Kidney (tissue), 14 donors: ENCODE results near the gene PHACTR2. TPM values are rescaled to one million over a fixed set of nuclear protein-coding genes. Genes with fewer than 3 reads are reported as not detected.

Experiments used
- DNase-seq, 5 donors: peaks; one replicate each; pipeline ENCODE4 v3.0.0-alpha.2; 2013 to 2020
- FAIRE-seq: peaks from 2 replicates; lab custom pipeline; 2012; peaks lifted over from hg19 to GRCh38; lab: Jason Lieb, UNC
- H3K27ac ChIP-seq, 2 donors: one replicate each; pipeline ENCODE4 v1.7.0; 2013; ENCODE audit warnings: low read depth in 2 of 2, low read length in 2 of 2, inconsistent platforms in 1 of 2
- H3K27me3 ChIP-seq: one replicate; pipeline ENCODE4 v1.7.1; 2013; ENCODE audit warnings: low read length, inconsistent platforms; ENCODE audit not compliant: control insufficient read depth, insufficient read depth
- H3K36me3 ChIP-seq, 3 donors: one replicate each; pipeline versions ENCODE4 v1.7.0 to v1.7.1; 2013; ENCODE audit warnings: low read length in 3 of 3, control low read depth in 1 of 3, inconsistent platforms in 1 of 3; ENCODE audit not compliant: insufficient read depth in 3 of 3, control insufficient read depth in 2 of 3
- H3K4me1 ChIP-seq, 3 donors: one replicate each; pipeline versions ENCODE4 v1.7.0 to v1.7.1; 2013; ENCODE audit warnings: low read length in 3 of 3, inconsistent platforms in 1 of 3, low read depth in 1 of 3; ENCODE audit not compliant: control insufficient read depth in 2 of 3, insufficient read depth in 2 of 3
- H3K4me3 ChIP-seq, 3 donors: one replicate each; pipeline versions ENCODE4 v1.7.0 to v1.8.1; 2013; ENCODE audit warnings: low read length in 3 of 3, control low read depth in 1 of 3, inconsistent platforms in 1 of 3
- H3K9ac ChIP-seq, 3 donors: one replicate each; pipeline versions ENCODE4 v1.7.0 to v1.7.1; 2013; ENCODE audit warnings: low read length in 3 of 3, control low read depth in 1 of 3, inconsistent platforms in 1 of 3
- H3K9me3 ChIP-seq, 3 donors: one replicate each; pipeline versions ENCODE4 v1.7.0 to v1.7.1; 2013; ENCODE audit warnings: low read length in 3 of 3, control low read depth in 1 of 3, inconsistent platforms in 1 of 3; ENCODE audit not compliant: control insufficient read depth in 2 of 3, insufficient read depth in 1 of 3
- CTCF ChIP-seq: IDR thresholded peaks from 3 replicates; pipeline ENCODE4 v1.5.1; 2012; ENCODE audit warnings: mild to moderate bottlenecking, moderate library complexity, borderline replicate concordance; ENCODE audit not compliant: insufficient read depth; ENCODE audit errors: extremely low read depth
- intact Hi-C: fragments of 100-400 bp; cut with DNase I; formaldehyde crosslinking; loops from one replicate; pipeline ENCODE4 v1.11.1; 2022
- polyA plus RNA-seq: library from polyadenylated mRNA; stranded (reverse); fragments of 350-450 nt; fragmentation: Illumina TruSeq; extraction: RNeasy Lipid Tissue Mini Kit (QIAGEN cat#74804); gene quantifications from one replicate; pipeline ENCODE4 v1.2.3, GENCODE V29; 2014; ENCODE audit warnings: low read depth, low replicate concordance; ENCODE audit not compliant: insufficient read depth
- total RNA-seq: library from RNA; stranded (reverse); fragmentation: NEBNext Ultra II Directional; extraction: Animal tissue kit (Norgen Biotek cat#: 25700); gene quantifications from one replicate; pipeline ENCODE4 v1.2.1, GENCODE V29; 2021
- donor health status: control.
- donor health status: control.
- donor health status: control.
- donor health status: control.
- donor health status: control.
- donor health status: DM: yes; HTN: yes; CAD: no.
- donor health status: Normal renal cell carcinoma (clear cell type).

The PHACTR2 gene
- total and polyA plus RNA-seq, 2 donors from 2014 or later, result 3.5 to 56.1 TPM

GRCh38 chr6:143878272-143878760, 200.6 kb downstream of the PHACTR2 start:
- no peak for TF ChIP-seq CTCF
- FAIRE-seq (no peak), DNase-seq (no peak)
- Histone ChIP-seq H3K9me3 (peaks cover 0 to 14% (median 3%) of the 10 kb centered on the region in 3 donors), H3K4me1 (no peaks in the 10 kb centered on the region), H3K36me3 (no peaks in the 10 kb centered on the region), H3K27me3 (no peaks in the 10 kb centered on the region), H3K4me3 (no peak overlapping the region), H3K9ac (no peak overlapping the region), H3K27ac (no peak overlapping the region)
- intact Hi-C loops, result no loop called here

- no peak for TF ChIP-seq CTCF
- intact Hi-C loops, result no loop called here
- no peaks in the 10 kb centered on the region for H3K36me3 ChIP-seq
- no peaks in the 10 kb centered on the region for H3K27me3 ChIP-seq
- H3K27ac ChIP-seq, result no peak overlapping the region
- FAIRE-seq (no peak), DNase-seq (no peak)
- peaks cover 0 to 10% (median 3%) of the 10 kb centered on the region in 3 donors for H3K9me3 ChIP-seq
- H3K4me3 ChIP-seq, result no peak overlapping the region
- H3K9ac ChIP-seq, result no peak overlapping the region
- H3K4me1 ChIP-seq, result no peaks in the 10 kb centered on the region
Observed at GRCh38 chr6:143880412-143880811, 202.6 kb downstream of the PHACTR2 start.

Other genes with a start within 250 kb of the PHACTR2 start
- gene ADAT2, start 227.3 kb upstream of the PHACTR2 start, total RNA-seq, result 6.9 TPM
- 4.6 TPM for gene ADAT2, start 227.3 kb upstream of the PHACTR2 start, polyA plus RNA-seq
- 28.6 TPM for gene PEX3, start 227.2 kb upstream of the PHACTR2 start, total RNA-seq
- gene PEX3, start 227.2 kb upstream of the PHACTR2 start, polyA plus RNA-seq, result 31.7 TPM
- 68.6 TPM for gene FUCA2, start 166.2 kb upstream of the PHACTR2 start, total RNA-seq
- 73.4 TPM for gene FUCA2, start 166.2 kb upstream of the PHACTR2 start, polyA plus RNA-seq
- gene LTV1, start 165.4 kb downstream of the PHACTR2 start, total RNA-seq, result 17.8 TPM
- gene LTV1, start 165.4 kb downstream of the PHACTR2 start, polyA plus RNA-seq, result 15.0 TPM
- gene ZC2HC1B, start 186.5 kb downstream of the PHACTR2 start, total RNA-seq, result not detected
- not detected for gene ZC2HC1B, start 186.5 kb downstream of the PHACTR2 start, polyA plus RNA-seq